ENCODE measurements around the gene CSNK1D.
A peak's percentile ranks its signal among the peaks of the same experiment; 100 is the strongest.

The CSNK1D gene

DNA sequence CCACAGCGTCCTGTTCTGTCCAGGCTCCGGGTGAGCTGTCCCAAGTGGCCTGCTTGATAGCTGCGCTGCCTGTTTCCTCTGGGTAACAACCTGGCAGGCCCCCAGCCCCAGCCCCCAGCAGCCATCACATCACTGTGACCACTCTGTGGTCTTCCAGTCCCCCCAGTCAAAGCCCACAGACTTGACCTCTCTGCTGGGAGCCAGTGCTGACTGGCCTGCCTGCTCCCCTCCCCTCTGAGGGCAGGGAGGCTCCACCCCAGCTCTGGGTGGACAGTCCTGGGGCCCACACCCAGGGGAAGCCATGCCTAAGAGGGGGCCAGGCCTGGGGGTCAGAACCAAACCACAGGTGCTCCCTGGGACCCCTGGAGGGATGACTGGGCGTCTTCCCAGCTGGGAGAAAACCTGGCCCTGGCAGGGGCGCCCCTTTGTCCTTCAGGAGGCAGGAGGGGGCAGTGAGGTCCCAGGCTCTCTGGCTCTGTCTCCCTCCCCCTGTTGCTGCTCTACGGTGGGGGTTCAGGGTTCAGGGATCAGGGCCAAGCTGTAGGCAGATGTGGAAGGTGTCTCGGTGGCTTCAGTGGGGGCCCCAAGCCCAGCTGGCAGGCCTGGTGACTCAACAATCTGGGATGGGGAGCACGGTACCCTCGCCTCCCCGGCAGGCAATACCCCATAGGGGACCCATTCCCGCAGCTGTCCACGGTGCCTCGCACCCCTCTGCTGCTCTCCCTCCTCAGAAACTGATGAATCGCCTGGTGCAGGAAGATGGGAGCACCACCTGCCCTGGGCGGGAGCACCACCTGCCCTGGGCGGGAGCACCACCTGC lies 46.5 kb downstream of the CSNK1D start:
- DNase-seq: no peak

DNA sequence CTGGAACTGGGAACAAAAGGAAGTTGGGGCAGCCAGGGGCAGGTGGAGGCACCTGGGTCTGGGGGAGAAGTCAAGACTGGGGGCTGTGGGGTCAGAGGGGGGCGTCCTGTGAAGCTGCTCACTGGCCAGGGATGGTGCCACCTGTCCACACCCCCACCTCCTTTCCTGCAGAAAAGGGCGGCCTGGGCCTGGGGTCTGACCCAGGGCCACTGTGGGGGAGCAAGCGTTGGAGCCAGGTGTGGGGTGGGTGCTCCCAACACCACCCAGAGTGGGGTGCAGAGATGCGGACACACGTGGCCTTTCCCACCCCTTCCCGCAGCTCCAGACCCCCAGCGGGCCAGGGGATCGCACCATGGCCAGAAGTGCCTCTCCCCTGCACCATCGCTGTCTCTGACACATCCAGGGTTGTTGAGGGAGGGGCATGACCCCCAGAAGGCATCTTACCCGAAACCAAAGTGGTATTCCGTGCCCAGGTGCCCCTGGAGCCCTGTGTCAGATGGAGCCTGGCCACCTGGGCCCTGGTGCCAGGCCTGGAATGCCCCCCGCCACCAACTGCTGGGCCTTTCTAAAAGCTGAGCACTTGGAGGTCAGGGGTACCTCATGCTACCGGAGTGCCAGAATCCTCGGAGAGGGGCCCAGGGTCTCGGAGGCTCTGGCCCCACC lies 47.2 kb downstream of the CSNK1D start:
- DNase-seq: no peak

DNA sequence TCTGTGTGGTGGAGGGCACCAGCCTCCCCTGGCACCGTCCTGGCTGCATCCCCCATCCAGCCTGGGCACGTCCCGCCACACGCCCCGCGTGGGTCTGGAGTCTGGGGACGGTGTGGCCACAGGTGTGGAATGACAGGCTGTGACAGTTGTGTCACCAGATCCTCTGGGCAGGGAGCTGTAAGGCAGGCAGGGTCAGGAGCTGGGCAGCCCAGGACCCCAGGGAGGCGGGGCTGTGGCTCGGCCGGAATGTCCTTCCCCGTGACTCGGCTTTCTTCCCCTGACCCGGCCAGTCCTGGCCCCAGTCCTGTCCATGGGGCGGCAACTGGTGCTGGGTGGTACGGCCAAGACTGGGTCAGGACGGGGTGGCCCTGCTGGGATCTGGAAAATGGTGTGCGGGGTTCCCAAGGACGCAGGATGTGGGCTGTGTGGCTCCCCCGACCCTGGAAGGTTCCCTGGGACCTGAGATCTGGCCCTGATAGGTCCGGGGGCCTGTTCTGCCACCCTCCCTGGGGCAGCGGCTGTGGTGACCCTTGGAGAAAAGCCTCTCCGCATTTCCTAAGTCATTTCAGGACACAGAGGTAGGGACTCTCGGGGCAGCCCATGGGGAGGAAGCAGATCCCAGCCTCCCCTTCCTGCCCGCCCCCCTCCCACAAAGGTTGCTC lies 48.0 kb downstream of the CSNK1D start:
- DNase-seq: no peak

DNA sequence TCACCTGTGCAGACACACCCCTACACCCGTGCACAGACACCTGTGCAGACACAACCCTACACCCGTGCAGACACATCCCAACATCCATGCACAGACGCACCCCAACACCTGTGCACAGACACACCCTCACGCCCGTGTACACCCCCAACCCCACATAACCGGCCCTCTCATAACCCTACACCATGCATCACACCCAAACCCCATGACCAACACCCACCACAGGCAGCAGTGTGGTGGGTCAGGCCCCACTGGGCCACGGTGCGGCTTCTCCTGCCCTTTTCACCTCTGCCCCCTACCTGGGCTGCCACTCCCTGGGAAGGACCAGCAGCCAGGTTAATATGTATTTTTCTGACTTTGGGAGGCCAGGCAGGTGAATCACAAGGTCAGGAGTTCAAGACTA lies 48.8 kb downstream of the CSNK1D start:
- DNase-seq: no peak

DNA sequence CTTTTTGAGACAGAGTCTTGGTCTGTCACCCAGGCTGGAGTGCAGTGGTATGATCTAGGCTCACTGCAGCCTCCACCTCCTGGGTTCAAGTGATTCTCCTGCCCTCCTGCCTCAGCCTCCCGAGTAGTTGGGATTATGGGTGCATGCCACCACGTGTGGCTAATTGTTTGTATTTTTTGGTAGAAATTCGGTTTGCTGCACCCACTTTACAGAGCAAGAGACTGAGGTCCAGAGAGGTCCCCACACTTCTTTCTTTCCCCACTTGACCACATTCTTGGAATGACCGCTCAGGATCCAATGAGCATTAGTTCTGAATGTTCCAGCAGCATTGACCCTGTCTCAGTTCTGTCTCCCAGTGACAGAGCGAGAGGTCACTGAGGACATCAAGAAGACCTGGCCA lies 50.0 kb downstream of the CSNK1D start:
- DNase-seq: no peak

DNA sequence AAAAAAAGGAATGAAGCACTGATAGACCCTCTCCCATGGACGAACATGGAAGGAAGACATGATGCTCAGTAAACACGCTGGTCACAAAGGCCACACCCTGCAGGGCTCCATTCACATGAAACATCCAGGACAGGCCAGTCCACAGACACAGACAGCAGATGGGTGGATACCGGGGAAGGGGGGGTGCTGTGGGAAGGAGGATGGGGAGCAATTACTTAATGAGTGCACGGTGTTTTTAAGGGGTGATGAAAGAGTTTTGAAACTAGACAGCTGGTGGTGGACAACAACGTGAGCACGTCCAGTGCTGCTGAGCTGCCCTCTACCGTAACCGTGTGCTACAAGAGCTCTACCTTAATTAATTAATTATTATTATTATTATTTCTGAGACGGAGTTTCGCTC lies 50.7 kb downstream of the CSNK1D start:
- DNase-seq: no peak

DNA sequence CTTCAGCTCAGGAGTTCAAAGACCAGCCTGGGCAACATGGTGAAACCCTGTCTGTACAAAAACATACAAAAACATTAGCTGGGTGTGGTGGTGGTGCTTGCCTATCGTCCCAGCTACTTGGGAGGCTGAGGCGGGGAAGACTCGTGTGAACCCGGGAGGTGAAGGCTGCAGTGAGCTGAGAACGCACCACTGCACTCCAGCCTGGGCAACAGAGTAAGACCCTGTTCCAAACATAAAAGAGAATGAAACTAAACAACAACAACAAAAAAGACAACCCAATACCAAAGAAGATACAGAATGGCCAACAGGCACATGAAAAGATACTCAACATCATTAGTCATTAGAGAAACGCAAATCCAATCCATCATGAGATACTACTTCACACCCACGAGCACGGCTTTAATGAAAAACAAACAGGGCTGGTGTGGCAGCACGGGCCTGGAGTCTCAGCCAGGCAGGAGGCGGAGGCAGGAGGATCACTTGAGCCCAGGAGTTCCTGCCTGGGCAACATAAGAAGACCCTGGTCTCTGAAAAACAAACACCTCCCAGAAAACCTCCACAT lies 52.1 kb downstream of the CSNK1D start:
- DNase-seq: no peak

DNA sequence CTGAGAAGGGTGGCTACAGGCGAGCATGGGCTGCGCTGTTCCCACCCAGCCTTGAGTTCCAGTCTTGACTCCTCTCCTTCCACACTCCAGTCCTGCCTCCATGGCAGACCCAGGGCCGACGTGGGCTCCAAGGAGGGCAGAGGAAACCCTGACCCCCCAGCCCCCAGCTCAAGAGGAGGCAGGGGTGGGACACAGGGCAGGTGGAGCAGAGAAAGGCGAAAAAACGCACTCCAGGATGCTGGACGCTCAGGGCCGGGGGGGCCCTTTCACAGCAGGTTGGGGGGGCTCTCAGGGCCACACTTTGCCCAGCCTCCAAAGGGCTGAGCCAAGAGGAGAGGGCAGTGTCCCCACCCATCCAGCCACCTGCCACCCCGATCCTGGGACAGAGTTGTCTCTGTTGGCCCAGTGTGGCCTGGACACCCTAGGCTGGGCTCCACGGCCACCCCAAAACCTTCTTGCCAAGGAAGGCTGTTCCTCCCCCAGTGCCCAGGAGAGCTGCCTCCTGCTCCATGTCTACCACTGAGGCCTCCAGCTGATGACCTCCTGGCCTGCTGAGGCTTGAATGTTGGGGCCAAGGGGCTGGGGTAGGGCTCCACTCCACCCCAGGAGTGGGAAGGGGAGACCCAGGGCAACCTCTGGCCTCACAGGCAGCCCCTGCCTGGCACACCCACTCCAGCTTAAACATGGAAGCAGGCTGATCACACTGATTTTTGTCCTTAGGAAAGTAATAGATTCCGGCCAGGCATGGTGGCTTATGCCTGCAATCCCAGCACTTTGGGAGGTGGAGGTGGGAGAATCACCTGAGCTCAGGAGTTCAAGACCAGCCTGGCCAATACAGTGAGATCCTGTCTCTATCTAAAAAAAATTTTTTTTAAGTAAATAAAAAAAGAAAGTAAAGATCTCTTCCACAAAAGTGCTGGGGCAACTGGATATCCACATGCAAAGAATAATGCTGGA lies 53.5 kb downstream of the CSNK1D start:
- no peak for DNase-seq

DNA sequence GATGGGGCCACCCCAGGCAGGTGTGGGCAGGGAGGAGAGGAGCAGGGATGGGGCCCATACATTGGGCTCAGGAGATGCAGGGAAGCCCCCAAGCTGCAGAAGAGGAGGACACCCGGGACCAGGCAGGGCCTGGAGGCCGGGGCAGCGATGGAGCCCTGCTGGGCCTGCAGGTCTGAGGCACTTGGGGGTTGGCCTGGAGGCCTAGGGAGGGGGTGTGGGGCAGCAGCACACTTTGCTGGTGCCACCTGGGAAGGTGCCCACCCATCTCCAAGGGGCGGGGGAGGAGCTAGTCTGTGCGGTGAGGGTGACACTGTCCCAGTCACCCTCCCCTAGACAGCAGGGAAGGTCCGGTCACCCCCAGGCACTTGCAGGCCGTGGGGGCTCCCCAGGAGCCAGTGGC lies 54.4 kb downstream of the CSNK1D start:
- no peak for DNase-seq

DNA sequence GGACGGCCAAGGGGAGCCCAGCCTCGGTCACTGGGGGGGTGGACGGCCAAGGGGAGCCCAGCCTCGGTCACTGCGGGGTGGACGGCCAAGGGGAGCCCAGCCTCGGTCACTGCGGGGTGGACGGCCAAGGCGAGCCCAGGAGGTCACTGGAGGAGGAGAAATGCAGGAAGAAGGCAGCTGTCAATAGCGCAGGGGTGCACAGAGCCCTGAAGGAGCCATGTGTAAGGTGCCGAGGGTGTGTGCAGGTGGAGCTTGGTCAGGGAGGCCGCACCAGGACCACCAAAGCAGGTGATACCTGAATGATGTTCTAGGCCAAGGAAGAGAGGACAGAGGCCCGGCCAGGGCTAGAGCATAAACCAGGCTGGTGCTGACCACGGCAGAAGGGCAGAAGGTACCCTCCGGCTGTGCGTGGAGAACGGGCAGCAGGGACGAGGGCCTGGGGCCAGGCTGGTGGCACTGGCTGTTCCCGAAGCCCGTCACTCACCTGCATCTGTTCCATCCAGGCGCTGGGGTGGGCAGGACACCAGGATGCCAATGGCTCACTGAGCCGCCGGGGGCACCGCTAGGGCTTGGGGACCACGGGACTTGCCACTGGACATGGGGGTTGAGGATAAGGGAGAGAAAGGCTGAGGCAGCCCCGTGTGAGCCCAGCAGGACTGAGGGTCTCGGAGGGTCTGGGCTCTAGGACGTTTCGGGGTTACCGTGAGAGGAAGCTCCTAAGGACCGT lies 55.0 kb downstream of the CSNK1D start:
- no peak for DNase-seq

DNA sequence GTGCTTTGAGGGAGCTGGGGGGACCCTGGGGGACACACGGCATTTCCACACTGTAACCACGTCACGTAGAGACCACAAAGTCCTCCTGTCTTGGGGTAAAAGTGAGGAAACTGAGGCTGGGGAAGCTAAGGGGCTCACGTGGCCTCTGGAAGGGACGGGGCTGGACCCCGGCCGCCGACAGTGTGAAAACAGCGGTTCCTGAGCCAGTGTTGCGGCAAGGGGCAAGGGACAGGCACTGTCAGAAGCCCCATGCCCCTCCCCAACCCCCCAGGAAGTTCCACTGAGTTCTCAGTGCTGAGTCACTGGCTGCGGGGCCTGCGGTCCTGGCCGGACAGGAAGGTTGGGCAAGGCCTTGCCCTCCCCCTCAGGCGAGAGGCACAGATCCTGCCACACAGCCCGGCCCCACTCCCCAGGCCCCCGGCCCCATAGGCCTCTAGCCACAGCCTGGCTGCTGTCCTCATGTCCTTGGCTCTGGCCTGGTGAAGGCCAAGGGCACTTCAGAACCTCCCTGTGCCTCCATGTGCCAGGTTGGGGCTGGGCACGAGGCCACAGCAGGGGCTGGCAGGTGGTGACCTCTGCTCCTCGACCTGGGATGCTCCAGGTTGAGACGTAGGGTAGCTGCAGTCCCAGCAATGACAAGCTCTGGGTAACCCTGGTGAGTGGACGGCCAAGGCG lies 55.8 kb downstream of the CSNK1D start:
- no peak for DNase-seq

DNA sequence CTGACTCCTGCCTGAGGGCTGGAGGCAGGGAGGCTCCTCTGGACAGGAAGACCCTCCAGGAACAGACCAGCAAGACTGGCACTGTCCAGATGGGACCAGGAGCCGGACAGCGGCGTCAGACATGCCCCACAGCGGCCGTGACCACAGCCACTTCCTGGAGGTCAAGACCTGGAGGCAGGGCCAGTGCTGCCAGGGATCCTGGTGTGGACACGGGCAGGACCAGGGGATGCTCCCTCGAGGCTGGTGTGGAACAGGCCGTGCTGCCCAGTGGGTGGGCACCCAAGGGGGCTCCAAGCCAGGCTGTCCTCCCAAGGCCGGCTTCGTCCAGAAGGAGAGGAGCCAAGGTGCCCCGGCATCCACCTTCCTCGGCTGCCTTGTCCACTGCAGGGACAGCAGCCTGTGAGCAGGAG lies 56.4 kb downstream of the CSNK1D start:
- no peak for DNase-seq

DNA sequence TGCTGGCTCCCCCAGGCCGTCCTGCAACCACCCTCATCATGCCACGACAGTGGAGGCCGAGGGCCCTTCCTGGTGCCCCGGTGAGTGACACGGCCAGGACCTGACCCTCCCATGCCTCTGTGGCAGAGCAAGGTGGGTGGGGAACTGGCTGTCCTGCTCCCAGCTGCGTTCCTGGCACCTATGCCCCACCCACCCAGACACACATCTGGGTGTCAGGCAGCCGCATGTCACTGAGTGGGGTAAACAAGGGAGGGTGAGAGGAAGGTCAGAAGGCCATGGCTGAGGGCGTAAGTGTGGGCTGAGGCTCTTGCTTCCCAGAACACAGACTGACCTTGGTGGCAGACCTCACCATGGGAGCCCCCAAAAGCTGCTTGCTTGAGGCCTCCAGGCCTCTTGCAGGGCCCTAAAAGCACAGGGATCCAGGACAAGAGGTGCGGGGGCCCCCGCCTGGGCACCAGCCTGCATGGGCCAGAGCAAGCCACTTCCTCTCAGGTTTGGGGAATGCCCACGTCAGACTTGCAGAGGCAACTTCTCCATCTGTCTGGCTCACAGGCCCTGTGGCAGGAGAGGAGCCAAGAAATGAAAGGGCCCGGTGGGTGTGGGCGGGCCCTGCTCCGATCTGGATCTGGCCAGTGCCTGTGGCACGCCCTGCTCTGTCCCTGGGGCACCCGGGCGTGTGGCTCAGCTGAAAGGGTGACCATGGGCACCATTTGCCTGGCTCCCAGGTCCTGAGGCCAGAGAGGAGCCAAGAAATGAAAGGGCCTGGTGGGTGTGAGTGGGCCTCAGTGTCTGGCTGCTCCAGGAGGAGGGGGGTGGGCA lies 57.0 kb downstream of the CSNK1D start:
- no peak for DNase-seq

DNA sequence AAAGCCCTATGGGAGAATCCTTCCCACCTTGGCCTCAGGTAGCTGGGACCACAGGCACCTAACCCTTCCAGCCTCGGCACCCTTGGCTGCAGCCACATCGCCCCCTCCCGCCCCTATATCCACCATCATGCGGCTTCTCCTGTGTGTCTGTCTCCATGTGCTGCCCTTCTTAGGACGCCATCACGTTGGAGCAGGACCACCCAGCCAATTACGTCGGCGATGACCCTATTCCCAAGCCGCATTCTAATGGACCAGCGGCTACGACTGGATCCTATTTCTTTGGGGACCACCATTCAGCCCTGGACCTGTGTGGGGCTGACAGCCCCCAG lies 57.6 kb downstream of the CSNK1D start:
- no peak for DNase-seq

DNA sequence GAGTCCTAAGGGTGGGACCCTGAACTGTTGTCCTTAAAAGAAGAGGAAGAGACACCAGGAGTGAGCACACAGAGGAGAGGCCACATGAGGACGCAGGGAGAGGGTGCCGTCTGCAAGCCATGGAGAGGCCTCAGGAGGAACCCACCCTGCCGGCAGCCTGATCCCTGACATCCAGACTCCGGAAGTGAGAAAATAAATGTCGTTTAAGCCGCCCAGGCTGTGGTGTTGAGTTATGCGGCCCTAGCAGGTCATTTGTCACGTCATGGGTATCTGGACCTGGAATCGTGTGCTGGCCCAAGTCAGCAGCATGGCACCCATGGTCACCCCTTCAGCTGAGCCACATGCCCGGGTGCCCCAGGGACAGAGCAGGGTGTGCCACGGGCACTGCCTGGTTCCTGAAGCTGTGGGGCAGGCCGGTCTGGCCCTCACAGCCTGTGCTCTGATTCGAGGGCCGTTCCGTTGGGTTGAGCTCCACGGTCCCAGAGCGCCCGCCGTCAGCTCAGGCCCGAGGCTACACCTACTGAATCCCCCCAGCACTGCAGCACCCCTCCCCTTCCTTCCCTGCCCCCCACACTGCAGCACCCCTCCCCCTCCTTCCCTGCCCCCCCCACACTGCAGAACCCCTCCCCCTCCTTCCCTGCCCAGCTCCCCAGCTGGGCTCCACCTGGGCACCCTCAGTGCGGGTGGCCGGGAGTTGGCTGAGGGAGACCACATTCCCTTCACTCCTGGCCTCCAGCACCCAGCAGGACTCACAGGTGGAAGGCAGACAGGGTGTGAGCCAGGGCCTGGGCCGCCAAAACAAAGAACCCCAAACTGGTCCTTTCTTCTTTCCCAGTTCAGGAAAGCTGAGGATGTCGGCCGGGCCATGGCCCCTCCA lies 58.2 kb downstream of the CSNK1D start:
- no peak for DNase-seq

DNA sequence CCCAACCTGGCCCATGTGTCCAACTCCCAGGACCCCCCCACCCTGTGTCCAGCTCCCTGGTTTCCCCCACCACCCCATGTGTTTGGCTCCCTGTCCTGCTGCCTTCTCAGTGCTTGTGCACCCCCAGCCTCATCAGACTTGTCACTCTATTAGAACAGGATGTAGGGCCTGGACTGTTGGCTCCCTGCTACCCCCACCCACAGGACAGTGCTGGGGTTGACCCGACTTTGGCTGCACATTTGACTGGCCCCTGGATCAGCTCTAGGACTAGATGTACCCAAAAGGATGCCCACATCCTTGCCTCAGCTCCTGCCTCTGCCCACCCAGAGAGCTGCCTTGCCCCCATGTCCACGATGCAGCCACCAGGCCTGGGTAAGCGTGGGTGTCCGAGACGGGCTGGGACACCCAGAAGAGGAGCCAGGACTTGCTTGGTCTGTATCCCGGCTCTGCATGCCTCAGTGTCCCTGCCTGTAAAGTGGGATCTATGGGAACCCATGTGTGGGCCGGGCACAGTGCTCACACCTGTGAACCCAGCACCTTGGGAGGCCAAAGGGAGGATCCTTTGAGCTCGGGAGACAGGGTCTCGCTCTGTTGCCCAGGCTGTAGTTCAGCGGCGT lies 59.4 kb downstream of the CSNK1D start:
- DNase-seq: no peak

DNA sequence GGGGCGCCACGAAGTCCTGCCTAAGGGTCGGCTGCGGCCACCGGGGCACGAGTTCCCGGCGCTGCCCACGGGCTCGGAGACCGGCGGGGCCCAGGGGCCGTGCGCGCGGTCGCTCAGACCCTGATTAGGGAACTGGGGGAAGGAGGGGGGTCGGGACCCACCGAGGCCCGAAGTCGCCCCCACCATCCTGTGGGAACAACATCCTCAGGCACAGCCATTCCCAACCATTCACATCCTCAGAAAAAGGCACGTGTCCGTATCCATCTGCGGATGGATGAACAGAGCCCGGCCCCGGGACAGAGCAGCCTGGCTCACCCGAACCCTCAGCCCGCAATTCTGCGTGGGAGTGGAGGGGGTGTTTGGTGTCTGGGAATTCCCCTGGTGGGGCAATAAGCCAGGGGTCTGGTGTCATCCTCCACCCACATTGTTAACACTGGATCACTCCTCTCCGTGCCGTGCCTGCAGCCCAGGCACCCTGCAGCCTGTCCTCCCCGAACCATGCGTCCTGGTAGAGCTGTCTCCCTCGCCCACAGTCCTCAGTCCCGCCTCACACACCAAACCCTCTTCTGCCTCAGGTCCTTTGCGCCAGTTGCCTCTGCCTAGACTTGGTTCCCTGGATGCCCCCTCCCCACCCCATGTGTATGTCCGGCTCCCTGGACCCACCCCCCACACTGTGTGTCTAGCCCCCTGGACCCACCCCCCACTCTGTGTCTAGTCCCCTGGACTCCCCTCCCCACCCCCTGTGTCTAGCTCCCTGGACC lies 60.1 kb downstream of the CSNK1D start:
- peak; percentile 35 for DNase-seq

Measured in GOT3 (cell line).